ENCODE results near the gene CTNNBIP1.
"Not testable (repeated sequence)": the region's sequence is repeated elsewhere in the genome, so short reads cannot be mapped to it uniquely, and the experiment has no call there.

CTNNBIP1 gene

DNA sequence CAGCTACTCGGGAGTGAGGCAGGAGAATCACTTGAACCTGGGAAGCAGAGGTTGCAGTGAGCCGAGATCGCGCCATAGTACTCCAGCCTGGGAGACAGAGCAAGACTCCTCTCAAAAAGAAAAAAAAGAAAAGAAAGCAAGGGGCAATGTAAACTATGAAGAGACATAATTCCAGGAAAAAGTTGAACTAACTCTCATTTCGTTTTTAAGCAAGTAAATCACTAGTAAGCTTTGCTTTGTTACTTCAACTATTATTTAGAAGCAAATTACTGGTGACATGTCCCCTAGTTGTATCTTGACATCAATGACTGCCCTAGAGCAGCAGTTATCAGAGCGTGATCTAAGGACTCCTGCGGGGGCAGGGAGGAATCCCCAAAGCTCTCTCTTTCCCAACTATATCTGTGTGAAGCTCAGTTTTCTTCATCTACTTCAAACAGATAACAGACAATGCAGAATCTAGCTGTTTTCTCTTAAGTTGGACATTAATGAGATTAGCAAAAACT lies 105.0 kb downstream of the CTNNBIP1 start:
- no peak for DNase-seq (ENCODE audit: low read depth in 2 of 2)

GRCh38 chr1:9803003-9803918 lies 106.8 kb downstream of the CTNNBIP1 start:
- DNase-seq (ENCODE audit: low read depth in 2 of 2): not testable (repeated sequence)

DNA sequence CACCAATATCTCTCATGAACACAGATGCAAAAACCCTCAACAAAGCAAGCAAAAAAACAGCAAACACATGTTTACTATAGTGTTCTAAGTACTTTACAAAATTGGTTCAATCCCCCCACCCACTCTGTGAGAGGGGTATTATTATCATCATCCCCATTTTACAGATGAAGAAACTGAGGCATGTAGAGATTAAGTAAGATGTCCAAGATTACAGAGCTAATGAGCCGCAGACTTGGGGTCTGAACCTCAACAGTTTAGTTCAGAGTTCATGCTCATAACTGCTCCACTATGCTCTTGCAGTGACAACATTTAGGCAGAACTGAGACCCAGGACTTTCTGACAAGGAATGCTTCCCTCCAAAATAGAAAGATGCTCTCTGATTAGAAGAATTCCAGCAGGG lies 108.2 kb downstream of the CTNNBIP1 start:
- no peak for DNase-seq (ENCODE audit: low read depth in 2 of 2)

Measured in stimulated activated CD8-positive, alpha-beta memory T cell treated with anti-CD3 and anti-CD28 coated beads, Interleukin-2, amount 100 ng/mL, for 1 hour (primary cell).